WI38 (cell line): Measurements from ENCODE around the gene M1AP.
"Not testable (repeated sequence)": the region's sequence is repeated elsewhere in the genome, so short reads cannot be mapped to it uniquely, and the experiment has no call there.

ENCODE experiments used
- H3K4me3 ChIP-seq: 2 replicates; pipeline ENCODE4 v1.5.1; 2011; ENCODE audit warnings: low read depth, mild to moderate bottlenecking, control low read depth, low read length
- TF ChIP-seq, protein P1 (sequence below): IDR thresholded peaks from 2 replicates; pipeline ENCODE4 v1.5.1; 2012; ENCODE audit warnings: low read depth, mild to moderate bottlenecking, control low read depth, low read length

The M1AP gene

DNA sequence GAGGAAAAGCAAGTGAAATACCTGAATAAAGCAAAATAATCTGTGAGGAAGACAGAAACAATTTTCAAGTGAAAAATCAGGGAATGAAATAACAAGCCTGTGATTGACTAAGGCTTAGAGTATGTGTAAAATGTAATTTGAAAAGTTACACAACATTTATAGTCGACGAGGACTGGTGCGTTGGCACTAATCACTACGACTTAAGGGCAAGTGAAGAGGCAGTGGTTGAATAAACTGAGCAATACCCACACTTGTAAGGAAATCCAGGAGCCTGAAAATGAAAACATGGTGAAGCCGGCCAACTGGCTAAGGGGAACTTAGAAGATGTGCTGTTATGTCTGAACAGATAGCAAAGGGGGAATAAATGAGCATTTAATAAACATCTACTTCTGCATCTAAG is 80.2 kb downstream of the M1AP start:
- TF ChIP-seq, protein P1, sequence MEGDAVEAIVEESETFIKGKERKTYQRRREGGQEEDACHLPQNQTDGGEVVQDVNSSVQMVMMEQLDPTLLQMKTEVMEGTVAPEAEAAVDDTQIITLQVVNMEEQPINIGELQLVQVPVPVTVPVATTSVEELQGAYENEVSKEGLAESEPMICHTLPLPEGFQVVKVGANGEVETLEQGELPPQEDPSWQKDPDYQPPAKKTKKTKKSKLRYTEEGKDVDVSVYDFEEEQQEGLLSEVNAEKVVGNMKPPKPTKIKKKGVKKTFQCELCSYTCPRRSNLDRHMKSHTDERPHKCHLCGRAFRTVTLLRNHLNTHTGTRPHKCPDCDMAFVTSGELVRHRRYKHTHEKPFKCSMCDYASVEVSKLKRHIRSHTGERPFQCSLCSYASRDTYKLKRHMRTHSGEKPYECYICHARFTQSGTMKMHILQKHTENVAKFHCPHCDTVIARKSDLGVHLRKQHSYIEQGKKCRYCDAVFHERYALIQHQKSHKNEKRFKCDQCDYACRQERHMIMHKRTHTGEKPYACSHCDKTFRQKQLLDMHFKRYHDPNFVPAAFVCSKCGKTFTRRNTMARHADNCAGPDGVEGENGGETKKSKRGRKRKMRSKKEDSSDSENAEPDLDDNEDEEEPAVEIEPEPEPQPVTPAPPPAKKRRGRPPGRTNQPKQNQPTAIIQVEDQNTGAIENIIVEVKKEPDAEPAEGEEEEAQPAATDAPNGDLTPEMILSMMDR, result no peak
- H3K4me3 ChIP-seq, result no peak overlapping the region

DNA sequence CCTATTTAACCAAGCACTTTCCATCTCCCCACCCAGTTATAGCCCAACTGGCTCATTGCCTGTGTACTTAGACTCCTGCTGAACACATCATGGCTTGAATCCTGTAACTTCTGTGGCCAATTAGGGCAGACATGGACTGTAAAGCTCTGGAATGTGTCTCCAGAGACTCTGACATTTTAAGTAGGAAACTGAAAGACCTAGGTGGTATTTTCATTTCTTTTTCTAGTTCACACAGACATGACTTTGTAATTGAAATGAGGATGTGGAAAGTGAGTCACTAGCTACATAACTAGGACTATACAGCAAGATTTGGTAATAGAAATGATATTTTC is 81.4 kb downstream of the M1AP start:
- TF ChIP-seq, protein P1, result no peak
- no peak overlapping the region for H3K4me3 ChIP-seq

DNA sequence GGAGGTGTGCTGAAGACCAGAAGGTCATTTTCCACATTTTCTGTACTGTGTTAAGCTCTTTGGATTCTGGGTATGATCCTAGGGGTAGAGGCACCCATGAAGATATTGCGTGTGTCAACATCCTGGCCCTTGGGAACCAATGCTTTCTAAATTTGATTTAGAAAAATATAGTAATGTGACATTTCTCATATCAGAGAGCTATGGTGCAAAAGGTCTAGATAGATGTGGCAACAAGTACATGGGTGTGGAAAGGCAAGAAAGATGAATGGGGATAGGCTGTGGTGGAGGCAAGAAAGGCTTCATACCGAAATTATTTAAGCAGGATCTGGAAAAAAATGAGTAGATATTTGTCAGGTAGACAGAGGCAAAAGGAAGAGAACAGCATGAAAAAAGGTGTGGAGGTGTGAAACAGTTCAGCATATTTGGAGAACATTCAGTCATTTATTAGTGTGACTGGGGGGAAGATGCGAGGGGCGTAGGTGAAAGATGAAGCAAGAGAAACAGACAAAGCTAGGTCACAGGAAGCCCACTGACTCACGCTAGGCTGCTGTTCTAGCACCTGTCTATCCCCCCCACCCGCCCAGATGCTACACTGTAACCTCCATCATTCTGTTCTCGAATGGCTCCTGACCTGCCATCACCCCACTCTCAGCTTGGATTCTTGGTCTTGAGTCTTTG is 81.9 kb downstream of the M1AP start:
- H3K4me3 ChIP-seq, result no peak overlapping the region
- TF ChIP-seq, protein P1, result no peak

DNA sequence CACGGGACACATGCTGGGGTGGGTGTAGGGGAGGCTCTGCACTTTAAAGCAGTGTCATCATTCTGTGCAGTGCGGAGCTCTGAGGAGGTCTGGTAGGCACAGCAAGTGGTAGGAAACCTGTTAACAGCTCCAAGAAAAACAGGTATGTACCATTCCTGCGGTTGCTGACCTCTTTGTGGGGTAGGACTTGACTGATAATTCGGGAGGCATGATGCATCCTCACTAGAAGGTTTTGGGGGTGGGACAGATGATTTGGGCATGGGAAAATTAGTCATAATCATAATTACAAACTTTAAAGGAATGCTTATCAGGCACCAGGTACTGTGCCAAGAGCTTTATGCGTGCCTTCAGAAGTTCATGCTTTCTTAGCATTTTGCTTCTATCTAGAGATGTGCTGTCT is 83.9 kb downstream of the M1AP start:
- H3K4me3 ChIP-seq, result no peak overlapping the region
- TF ChIP-seq, protein P1, result no peak

DNA sequence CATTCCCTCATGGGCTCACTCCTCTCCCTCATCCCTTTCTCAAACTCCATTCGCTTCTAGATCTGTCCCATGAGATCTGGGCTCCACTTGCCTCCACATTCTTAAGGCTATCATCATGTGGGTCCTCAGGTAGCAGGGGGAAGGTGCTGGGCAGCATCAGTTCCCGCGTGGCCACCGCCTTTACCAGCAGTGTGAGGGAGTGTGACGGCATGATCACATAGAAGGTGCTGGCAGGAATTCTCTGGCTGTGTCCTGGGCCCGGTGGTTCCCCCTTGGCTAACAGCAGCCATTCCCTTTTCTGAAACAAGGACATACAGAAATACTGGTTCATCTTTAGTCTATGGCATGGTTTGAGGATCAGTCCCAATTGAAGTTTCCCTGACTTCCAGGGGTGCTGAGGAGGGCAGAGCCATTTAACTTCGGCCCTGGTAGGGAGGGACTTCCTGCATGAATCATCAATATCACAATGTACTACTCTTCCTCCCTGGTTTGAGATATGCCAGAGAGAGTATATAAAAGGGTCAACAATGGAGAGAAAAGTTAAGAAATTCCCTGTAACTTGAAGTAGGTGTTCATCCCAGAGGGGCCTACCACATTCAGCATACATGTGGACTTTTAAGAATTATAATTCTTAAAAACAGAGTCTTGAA is 85.9 kb downstream of the M1AP start:
- TF ChIP-seq, protein P1, result no peak
- no peak overlapping the region for H3K4me3 ChIP-seq

DNA sequence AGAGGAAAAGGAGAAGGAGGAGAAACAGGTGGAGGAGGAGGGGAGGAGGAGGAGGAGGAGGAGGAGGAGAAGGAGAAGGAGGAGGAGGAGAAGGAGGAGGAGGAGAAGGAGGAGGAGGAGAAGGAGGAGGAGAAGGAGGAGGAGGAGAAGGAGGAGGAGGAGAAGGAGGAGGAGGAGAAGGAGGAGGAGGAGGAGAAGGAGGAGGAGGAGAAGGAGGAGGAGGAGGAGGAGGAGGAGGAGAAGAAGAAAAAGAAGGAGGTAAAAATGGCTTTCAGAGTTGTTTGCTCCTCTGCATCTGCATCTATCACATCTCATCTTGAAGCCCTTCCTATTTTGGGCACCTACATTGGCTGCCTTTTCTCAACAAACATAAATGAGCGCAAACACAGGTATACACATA is 87.1 kb downstream of the M1AP start:
- H3K4me3 ChIP-seq, result not testable (repeated sequence)

- H3K4me3 ChIP-seq, result no peak overlapping the region
- TF ChIP-seq, protein P1, result no peak
Measured at GRCh38 chr2:74560591-74560990, 87.5 kb downstream of the M1AP start.

DNA sequence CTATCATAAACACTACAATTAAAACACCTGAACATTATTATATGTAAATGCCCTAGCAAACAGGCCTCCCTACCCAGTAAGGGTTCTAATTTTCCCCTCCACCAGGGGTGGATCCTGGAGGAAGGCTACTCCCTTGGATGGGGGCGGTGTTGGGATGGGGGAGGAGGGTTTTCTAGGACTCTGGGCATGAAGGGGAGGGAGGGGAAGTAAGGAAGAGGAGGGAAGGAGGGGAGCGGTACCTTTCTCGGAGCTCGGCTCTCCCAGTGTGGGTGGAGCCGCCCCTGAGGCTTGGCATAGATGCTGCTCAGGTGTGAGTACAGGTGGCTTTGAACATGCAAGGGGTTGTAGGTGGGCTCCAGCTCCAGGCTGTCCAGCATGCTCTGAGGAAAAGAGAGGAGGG is 88.2 kb downstream of the M1AP start:
- no peak overlapping the region for H3K4me3 ChIP-seq
- TF ChIP-seq, protein P1, result no peak
